SK-N-SH treated with all-trans-retinoic acid at 6 μM for 48 hours (cell line): Measurements from ENCODE around the gene ATP11A.

Source experiments
- ATAC-seq: fragments of 200-7000 bp; cut with Tn5 transposase; 3 replicates; pipeline ENCODE4 v1.9.1; 2020; ENCODE audit warnings: mild to moderate bottlenecking, moderate library complexity
- ARNTL ChIP-seq: fragments of 450-650 bp; formaldehyde crosslinking; IDR thresholded peaks from 2 replicates; pipeline ENCODE4 v1.5.0; 2020; ENCODE audit warnings: low read depth, mild to moderate bottlenecking, moderate library complexity, borderline replicate concordance
- BACH2 ChIP-seq: fragments of 250-450 bp; sonication (Bioruptor Pico); IDR thresholded peaks from 2 replicates; pipeline ENCODE4 v1.9.0; 2021; ENCODE audit warnings: mild to moderate bottlenecking, borderline replicate concordance
- CSDC2 ChIP-seq: fragments of 250-450 bp; sonication (Bioruptor Pico); IDR thresholded peaks from 2 replicates; pipeline ENCODE4 v1.5.0; 2020; ENCODE audit warnings: mild to moderate bottlenecking, moderate library complexity
- CSRNP3 ChIP-seq: fragments of 250-450 bp; sonication (Bioruptor Pico); IDR thresholded peaks from 2 replicates; pipeline ENCODE4 v1.5.1; 2021; ENCODE audit warnings: mild to moderate bottlenecking, moderate library complexity
- ESRRG ChIP-seq: fragments of 250-450 bp; sonication (Bioruptor Pico); IDR thresholded peaks from 2 replicates; pipeline ENCODE4 v1.6.1; 2021; ENCODE audit warnings: mild to moderate bottlenecking
- ISL1 ChIP-seq: fragments of 250-450 bp; sonication (Bioruptor Pico); IDR thresholded peaks from 2 replicates; pipeline ENCODE4 v2.1.2; 2022; ENCODE audit warnings: mild to moderate bottlenecking, moderate library complexity
- OSR1 ChIP-seq: fragments of 250-450 bp; sonication (Bioruptor Pico); IDR thresholded peaks from 2 replicates; pipeline ENCODE4 v1.8.0; 2022; ENCODE audit warnings: moderate library complexity, mild to moderate bottlenecking, inconsistent platforms
- PATZ1 ChIP-seq: fragments of 250-450 bp; sonication (Bioruptor Pico); IDR thresholded peaks from 2 replicates; pipeline ENCODE4 v1.8.0; 2020; ENCODE audit warnings: mild to moderate bottlenecking, moderate library complexity, borderline replicate concordance
- RARB ChIP-seq: fragments of 250-450 bp; sonication (Bioruptor Pico); IDR thresholded peaks from 2 replicates; pipeline ENCODE4 v1.8.0; 2021; ENCODE audit warnings: mild to moderate bottlenecking, moderate library complexity
- SNAI2 ChIP-seq: fragments of 250-450 bp; sonication (Bioruptor Pico); IDR thresholded peaks from 2 replicates; pipeline ENCODE4 v1.5.0; 2020; ENCODE audit warnings: mild to moderate bottlenecking, moderate library complexity
- ZC3H10 ChIP-seq: fragments of 250-450 bp; sonication (Bioruptor Pico); IDR thresholded peaks from 2 replicates; pipeline ENCODE4 v1.5.1; 2021; ENCODE audit warnings: mild to moderate bottlenecking, moderate library complexity
- ZFP3 ChIP-seq: fragments of 250-450 bp; sonication (Bioruptor Pico); IDR thresholded peaks from 2 replicates; pipeline ENCODE4 v1.5.0; 2020; ENCODE audit warnings: mild to moderate bottlenecking, moderate library complexity
- ZNF8 ChIP-seq: fragments of 450-650 bp; formaldehyde crosslinking; IDR thresholded peaks from 2 replicates; pipeline ENCODE4 v1.5.0; 2020; ENCODE audit warnings: mild to moderate bottlenecking, moderate library complexity
- TF ChIP-seq, protein P1 (sequence below): fragments of 250-450 bp; sonication (Bioruptor Pico); IDR thresholded peaks from 2 replicates; pipeline ENCODE4 v1.8.0; 2021; ENCODE audit warnings: low read depth, mild to moderate bottlenecking, moderate library complexity, borderline replicate concordance
- TF ChIP-seq, protein P2 (sequence below): fragments of 250-450 bp; sonication (Bioruptor Pico); IDR thresholded peaks from 2 replicates; pipeline ENCODE4 v1.5.0; 2020; ENCODE audit warnings: mild to moderate bottlenecking, moderate library complexity
- TF ChIP-seq, protein P3 (sequence below): fragments of 250-450 bp; sonication (Bioruptor Pico); IDR thresholded peaks from 2 replicates; pipeline ENCODE4 v1.5.1; 2020; ENCODE audit warnings: low read depth, mild to moderate bottlenecking, moderate library complexity

ATP11A gene

GRCh38 chr13:112743451-112744167 lies 53.8 kb downstream of the ATP11A start:
- no peak for TF ChIP-seq CSRNP3 (CRISPR knock-in tag)
- TF ChIP-seq, protein P1, sequence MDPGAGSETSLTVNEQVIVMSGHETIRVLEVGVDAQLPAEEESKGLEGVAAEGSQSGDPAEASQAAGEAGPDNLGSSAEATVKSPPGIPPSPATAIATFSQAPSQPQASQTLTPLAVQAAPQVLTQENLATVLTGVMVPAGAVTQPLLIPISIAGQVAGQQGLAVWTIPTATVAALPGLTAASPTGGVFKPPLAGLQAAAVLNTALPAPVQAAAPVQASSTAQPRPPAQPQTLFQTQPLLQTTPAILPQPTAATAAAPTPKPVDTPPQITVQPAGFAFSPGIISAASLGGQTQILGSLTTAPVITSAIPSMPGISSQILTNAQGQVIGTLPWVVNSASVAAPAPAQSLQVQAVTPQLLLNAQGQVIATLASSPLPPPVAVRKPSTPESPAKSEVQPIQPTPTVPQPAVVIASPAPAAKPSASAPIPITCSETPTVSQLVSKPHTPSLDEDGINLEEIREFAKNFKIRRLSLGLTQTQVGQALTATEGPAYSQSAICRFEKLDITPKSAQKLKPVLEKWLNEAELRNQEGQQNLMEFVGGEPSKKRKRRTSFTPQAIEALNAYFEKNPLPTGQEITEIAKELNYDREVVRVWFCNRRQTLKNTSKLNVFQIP (CRISPR knock-in tag): no peak
- TF ChIP-seq BACH2 (CRISPR knock-in tag): no peak
- TF ChIP-seq SNAI2 (CRISPR knock-in tag): no peak
- TF ChIP-seq OSR1 (CRISPR knock-in tag): no peak
- TF ChIP-seq ESRRG (CRISPR knock-in tag): no peak
- TF ChIP-seq ZFP3 (CRISPR knock-in tag): no peak
- no peak for TF ChIP-seq ZC3H10 (CRISPR knock-in tag)
- TF ChIP-seq RARB: no peak
- TF ChIP-seq, protein P2, sequence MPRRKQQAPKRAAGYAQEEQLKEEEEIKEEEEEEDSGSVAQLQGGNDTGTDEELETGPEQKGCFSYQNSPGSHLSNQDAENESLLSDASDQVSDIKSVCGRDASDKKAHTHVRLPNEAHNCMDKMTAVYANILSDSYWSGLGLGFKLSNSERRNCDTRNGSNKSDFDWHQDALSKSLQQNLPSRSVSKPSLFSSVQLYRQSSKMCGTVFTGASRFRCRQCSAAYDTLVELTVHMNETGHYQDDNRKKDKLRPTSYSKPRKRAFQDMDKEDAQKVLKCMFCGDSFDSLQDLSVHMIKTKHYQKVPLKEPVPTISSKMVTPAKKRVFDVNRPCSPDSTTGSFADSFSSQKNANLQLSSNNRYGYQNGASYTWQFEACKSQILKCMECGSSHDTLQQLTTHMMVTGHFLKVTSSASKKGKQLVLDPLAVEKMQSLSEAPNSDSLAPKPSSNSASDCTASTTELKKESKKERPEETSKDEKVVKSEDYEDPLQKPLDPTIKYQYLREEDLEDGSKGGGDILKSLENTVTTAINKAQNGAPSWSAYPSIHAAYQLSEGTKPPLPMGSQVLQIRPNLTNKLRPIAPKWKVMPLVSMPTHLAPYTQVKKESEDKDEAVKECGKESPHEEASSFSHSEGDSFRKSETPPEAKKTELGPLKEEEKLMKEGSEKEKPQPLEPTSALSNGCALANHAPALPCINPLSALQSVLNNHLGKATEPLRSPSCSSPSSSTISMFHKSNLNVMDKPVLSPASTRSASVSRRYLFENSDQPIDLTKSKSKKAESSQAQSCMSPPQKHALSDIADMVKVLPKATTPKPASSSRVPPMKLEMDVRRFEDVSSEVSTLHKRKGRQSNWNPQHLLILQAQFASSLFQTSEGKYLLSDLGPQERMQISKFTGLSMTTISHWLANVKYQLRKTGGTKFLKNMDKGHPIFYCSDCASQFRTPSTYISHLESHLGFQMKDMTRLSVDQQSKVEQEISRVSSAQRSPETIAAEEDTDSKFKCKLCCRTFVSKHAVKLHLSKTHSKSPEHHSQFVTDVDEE (CRISPR knock-in tag): no peak
- TF ChIP-seq PATZ1 (CRISPR knock-in tag): no peak
- TF ChIP-seq, protein P3, sequence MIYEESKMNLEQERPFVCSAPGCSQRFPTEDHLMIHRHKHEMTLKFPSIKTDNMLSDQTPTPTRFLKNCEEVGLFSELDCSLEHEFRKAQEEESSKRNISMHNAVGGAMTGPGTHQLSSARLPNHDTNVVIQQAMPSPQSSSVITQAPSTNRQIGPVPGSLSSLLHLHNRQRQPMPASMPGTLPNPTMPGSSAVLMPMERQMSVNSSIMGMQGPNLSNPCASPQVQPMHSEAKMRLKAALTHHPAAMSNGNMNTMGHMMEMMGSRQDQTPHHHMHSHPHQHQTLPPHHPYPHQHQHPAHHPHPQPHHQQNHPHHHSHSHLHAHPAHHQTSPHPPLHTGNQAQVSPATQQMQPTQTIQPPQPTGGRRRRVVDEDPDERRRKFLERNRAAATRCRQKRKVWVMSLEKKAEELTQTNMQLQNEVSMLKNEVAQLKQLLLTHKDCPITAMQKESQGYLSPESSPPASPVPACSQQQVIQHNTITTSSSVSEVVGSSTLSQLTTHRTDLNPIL (CRISPR knock-in tag): no peak
- TF ChIP-seq ZNF8: no peak
- TF ChIP-seq ISL1: no peak
- no peak for TF ChIP-seq CSDC2 (CRISPR knock-in tag)
- TF ChIP-seq ARNTL: no peak
- ATAC-seq: no peak; the same call in 2 of the 3 replicates

- ATAC-seq: peak; percentile 23; the same call in 2 of the 3 replicates
- TF ChIP-seq ZNF8 (no peak), CSRNP3 (CRISPR knock-in tag) (no peak), SNAI2 (CRISPR knock-in tag) (no peak), ZFP3 (CRISPR knock-in tag) (no peak), PATZ1 (CRISPR knock-in tag) (no peak), ESRRG (CRISPR knock-in tag) (no peak), ISL1 (no peak), RARB (no peak)
These were observed 54.6 kb downstream of the ATP11A start for GRCh38 chr13:112744168-112745021.
